Gastroesophageal sphincter (tissue), 3 donors: Measurements from ENCODE around the gene LILRA6.

Experiments
- EP300 ChIP-seq: sonication (generic); formaldehyde crosslinking; IDR thresholded peaks from one replicate; pipeline ENCODE4 v1.6.1; 2017; ENCODE audit warnings: antibody characterized with exemption, mild to moderate bottlenecking
- POLR2A ChIP-seq, 2 donors: fragments of 450-650 bp; IDR thresholded peaks; one replicate each; pipeline ENCODE4 v1.6.1; 2017; ENCODE audit warnings: antibody characterized with exemption in 2 of 2, mild to moderate bottlenecking in 2 of 2, moderate library complexity in 1 of 2
- POLR2AphosphoS5 ChIP-seq: sonication (generic); formaldehyde crosslinking; IDR thresholded peaks from one replicate; pipeline ENCODE4 v1.6.1; 2017; ENCODE audit warnings: antibody characterized with exemption
- TF ChIP-seq, protein P1 (sequence below), 4 experiments: fragments of 200-600 bp in 2 of 4; fragments of 450-650 bp in 2 of 4; sonication (generic) in 1 of 4; IDR thresholded peaks; one replicate each; pipeline ENCODE4 v1.5.1; 2017 to 2019; ENCODE audit warnings: antibody characterized with exemption in 4 of 4, mild to moderate bottlenecking in 2 of 4, moderate library complexity in 2 of 4

DNA sequence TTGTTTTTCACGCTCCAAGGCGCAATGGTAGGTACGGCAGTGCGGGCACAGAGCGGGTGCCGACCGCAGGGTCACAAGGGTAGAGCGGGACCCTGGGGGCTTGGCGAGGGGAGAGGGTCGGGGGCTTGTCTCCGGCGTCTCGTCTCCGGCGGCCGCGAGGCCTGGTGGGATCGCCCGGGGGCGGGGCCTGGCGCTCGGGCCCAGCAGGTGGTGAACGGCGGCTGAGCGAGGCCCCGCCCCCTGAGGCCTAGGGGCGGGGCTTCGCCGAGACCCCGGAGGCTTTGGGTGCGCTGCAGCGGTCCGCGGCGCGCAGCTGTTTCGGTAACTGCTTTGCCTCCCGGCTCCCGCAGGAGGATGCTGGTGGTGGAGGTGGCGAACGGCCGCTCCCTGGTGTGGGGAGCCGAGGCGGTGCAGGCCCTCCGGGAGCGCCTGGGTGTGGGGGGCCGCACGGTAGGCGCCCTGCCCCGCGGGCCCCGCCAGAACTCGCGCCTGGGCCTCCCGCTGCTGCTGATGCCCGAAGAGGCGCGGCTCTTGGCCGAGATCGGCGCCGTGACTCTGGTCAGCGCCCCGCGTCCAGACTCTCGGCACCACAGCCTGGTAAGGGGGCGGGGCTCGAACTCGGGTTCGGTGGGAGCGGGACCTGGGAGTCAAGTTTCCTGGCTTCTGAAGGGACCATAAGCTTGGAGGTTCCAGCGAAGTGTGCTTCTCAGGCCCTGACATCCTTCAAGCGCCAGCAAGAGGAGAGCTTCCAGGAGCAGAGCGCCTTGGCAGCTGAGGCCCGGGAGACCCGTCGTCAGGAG, 51.4 kb downstream of the LILRA6 start, which contains the start of gene TSEN34:
- TF ChIP-seq POLR2A (IDR thresholded peaks at IDR 0.05) (peak; percentile 42 to 50), POLR2AphosphoS5 (peak; percentile 22), EP300 (no peak)
- TF ChIP-seq, protein P1, sequence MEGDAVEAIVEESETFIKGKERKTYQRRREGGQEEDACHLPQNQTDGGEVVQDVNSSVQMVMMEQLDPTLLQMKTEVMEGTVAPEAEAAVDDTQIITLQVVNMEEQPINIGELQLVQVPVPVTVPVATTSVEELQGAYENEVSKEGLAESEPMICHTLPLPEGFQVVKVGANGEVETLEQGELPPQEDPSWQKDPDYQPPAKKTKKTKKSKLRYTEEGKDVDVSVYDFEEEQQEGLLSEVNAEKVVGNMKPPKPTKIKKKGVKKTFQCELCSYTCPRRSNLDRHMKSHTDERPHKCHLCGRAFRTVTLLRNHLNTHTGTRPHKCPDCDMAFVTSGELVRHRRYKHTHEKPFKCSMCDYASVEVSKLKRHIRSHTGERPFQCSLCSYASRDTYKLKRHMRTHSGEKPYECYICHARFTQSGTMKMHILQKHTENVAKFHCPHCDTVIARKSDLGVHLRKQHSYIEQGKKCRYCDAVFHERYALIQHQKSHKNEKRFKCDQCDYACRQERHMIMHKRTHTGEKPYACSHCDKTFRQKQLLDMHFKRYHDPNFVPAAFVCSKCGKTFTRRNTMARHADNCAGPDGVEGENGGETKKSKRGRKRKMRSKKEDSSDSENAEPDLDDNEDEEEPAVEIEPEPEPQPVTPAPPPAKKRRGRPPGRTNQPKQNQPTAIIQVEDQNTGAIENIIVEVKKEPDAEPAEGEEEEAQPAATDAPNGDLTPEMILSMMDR (IDR thresholded peaks at IDR 0.05), result peak in 2 of 4 experiments; percentile 15 to 27
